Lower leg skin (tissue), 4 donors: Measurements from ENCODE around the gene GDF7. TPM values are rescaled to one million over a fixed set of nuclear protein-coding genes. Genes with fewer than 3 reads are reported as not detected.

Experiments
- DNase-seq, 2 donors: peaks; one replicate each; pipeline ENCODE4 v3.0.0-alpha.2; 2019; ENCODE audit warnings: low spot score in 2 of 2
- H3K4me3 ChIP-seq: fragments of 200-600 bp; sonication (generic); 2 replicates; pipeline ENCODE4 v1.5.1; 2017; ENCODE audit warnings: mild to moderate bottlenecking, low read depth; ENCODE audit not compliant: poor library complexity, severe bottlenecking
- CTCF ChIP-seq, 3 donors: fragments of 450-650 bp; IDR thresholded peaks; one replicate each; pipeline ENCODE4 v1.5.1; 2016; ENCODE audit warnings: antibody characterized with exemption in 3 of 3, mild to moderate bottlenecking in 3 of 3, moderate library complexity in 2 of 3
- POLR2A ChIP-seq, 2 donors: fragments of 450-650 bp; IDR thresholded peaks; one replicate each; pipeline ENCODE4 v1.6.1; 2016 to 2017; ENCODE audit warnings: antibody characterized with exemption in 2 of 2, mild to moderate bottlenecking in 1 of 2, moderate library complexity in 1 of 2
- WGBS, 2 donors: methylation state at CpG; one replicate each; pipeline ENCODE4 v1.1.5; 2018; 5-methylcytosine and 5-hydroxymethylcytosine counted together
- intact Hi-C: fragments of 100-400 bp; cut with DNase I; formaldehyde crosslinking; loops from one replicate; pipeline ENCODE4 v1.15.0; 2023; ENCODE audit warnings: low total_unique reads
- total RNA-seq, 4 donors: library from RNA; depleted of rRNA; stranded (reverse); fragments of >200 nt; gene quantifications; one replicate each; pipeline ENCODE4 v1.1.0, GENCODE V29; 2016

Gene GDF7
- total RNA-seq, 4 donors from 2014 or later = 0.80 to 3.7 (median 2.4) TPM

- no peak overlapping the region for H3K4me3 ChIP-seq
- DNase-seq = no peak
- intact Hi-C loops = no loop called here
- WGBS, 2 donors = 91 to 98% methylated on average over 1 of the region's 1 CpG
- TF ChIP-seq CTCF (IDR thresholded peaks at IDR 0.05) (no peak), POLR2A (IDR thresholded peaks at IDR 0.05) (no peak)
These were observed 55.8 kb downstream of the GDF7 start for GRCh38 chr2:20722592-20723240.

- intact Hi-C loops = no loop called here
- DNase-seq = no peak
- no peak overlapping the region for H3K4me3 ChIP-seq
- TF ChIP-seq POLR2A (IDR thresholded peaks at IDR 0.05) = no peak
- no peak for TF ChIP-seq CTCF (IDR thresholded peaks at IDR 0.05)
These were observed 56.6 kb downstream of the GDF7 start for GRCh38 chr2:20723543-20723942.

GRCh38 chr2:20724500-20725053 is 57.6 kb downstream of the GDF7 start:
- intact Hi-C loops = no loop called here
- no peak for DNase-seq
- no peak overlapping the region for H3K4me3 ChIP-seq
- no peak for TF ChIP-seq POLR2A (IDR thresholded peaks at IDR 0.05)
- TF ChIP-seq CTCF (IDR thresholded peaks at IDR 0.05) = no peak
- WGBS, 2 donors = 94 to 98% methylated on average over 3 of the region's 3 CpGs

DNA sequence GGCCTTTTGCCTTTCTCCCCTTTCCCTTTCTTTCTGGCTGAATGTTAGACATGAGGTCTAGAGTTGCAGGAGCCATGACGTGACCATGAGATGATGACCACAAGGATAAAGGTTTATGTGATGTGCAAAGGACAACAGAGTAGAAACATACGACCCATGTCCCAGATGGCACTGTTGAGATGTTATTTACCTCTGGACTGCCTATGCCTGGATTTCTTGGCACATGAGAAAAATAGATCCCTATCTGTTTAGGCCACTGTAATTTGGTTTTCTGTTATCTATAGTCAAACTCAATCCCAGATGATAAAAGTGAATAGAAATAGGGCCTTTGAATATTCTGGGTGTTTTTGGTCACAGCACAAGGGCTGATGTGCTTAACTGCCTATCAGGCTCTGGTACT is 58.8 kb downstream of the GDF7 start:
- TF ChIP-seq POLR2A (IDR thresholded peaks at IDR 0.05) = no peak
- TF ChIP-seq CTCF (IDR thresholded peaks at IDR 0.05) = no peak
- WGBS, 2 donors = 88 to 100% methylated on average over 2 of the region's 2 CpGs
- intact Hi-C loops = no loop called here
- no peak for DNase-seq
- no peak overlapping the region for H3K4me3 ChIP-seq

- DNase-seq = no peak
- WGBS, 2 donors = 96 to 98% methylated on average over 5 of the region's 5 CpGs
- TF ChIP-seq CTCF (IDR thresholded peaks at IDR 0.05) (no peak), POLR2A (IDR thresholded peaks at IDR 0.05) (no peak)
- no peak overlapping the region for H3K4me3 ChIP-seq
- intact Hi-C loops = no loop called here
These were observed 60.0 kb downstream of the GDF7 start for GRCh38 chr2:20726913-20727312.
